ENCODE results near the gene TMC2. TPM values are rescaled to one million over a fixed set of nuclear protein-coding genes. Genes with fewer than 3 reads are reported as not detected.

The TMC2 gene
- total RNA-seq, 1 donor from 2014 or later: not detected

- H3K9me3 Mint-ChIP-seq: no peaks in the 10 kb centered on the region
- peaks cover 5% of the 10 kb centered on the region for H3K27me3 Mint-ChIP-seq (ENCODE audit: insufficient read depth, low read depth)
- TF ChIP-seq EZH2phosphoT487 (IDR thresholded peaks at IDR 0.05) (no peak), EZH2 (IDR thresholded peaks at IDR 0.05) (no peak), CTCF (IDR thresholded peaks at IDR 0.05) (no peak)
Measured at GRCh38 chr20:2544211-2544610, 7.8 kb downstream of the TMC2 start.

GRCh38 chr20:2545594-2545993, 9.2 kb downstream of the TMC2 start:
- H3K4me3 ChIP-seq: no peak overlapping the region
- Mint-ChIP-seq H3K4me1 (no peaks in the 10 kb centered on the region), H3K4me3 (no peak overlapping the region), H3K27me3 (ENCODE audit: insufficient read depth, low read depth) (peaks cover 4% of the 10 kb centered on the region), H3K36me3 (no peaks in the 10 kb centered on the region), H3K27ac (no peak overlapping the region), H3K9me3 (no peaks in the 10 kb centered on the region)
- H4K20me1 ChIP-seq (ENCODE audit: low read depth): no peaks in the 10 kb centered on the region
- H3K9me3 ChIP-seq (ENCODE audit: low read depth): no peaks in the 10 kb centered on the region
- no peak for DNase-seq (ENCODE audit: low spot score)
- TF ChIP-seq EZH2phosphoT487 (IDR thresholded peaks at IDR 0.05) (no peak), EZH2 (IDR thresholded peaks at IDR 0.05) (no peak), CTCF (IDR thresholded peaks at IDR 0.05) (no peak)
- no peak overlapping the region for H3K9ac ChIP-seq
- peaks cover 99% of the 10 kb centered on the region for H3K27me3 ChIP-seq
- H2AFZ ChIP-seq (replicated peaks): no peak overlapping the region
- H3K4me2 ChIP-seq: no peak overlapping the region
- H3K27ac ChIP-seq: no peak overlapping the region
- H3F3A ChIP-seq (ENCODE audit: low read depth): no peaks in the 10 kb centered on the region
- no peaks in the 10 kb centered on the region for H3K4me1 ChIP-seq
- H3K79me2 ChIP-seq (ENCODE audit: low read depth): no peaks in the 10 kb centered on the region
- H3K36me3 ChIP-seq: no peaks in the 10 kb centered on the region

More at GRCh38 chr20:2544211-2544610, 7.8 kb downstream of the TMC2 start:
- no peaks in the 10 kb centered on the region for H4K20me1 ChIP-seq (ENCODE audit: low read depth)
- no peak for DNase-seq (ENCODE audit: low spot score)
- H3K4me3 ChIP-seq: no peak overlapping the region
- H3K27ac ChIP-seq: no peak overlapping the region
- H3F3A ChIP-seq (ENCODE audit: low read depth): no peaks in the 10 kb centered on the region
- Mint-ChIP-seq H3K4me1 (peaks cover 4% of the 10 kb centered on the region), H3K4me3 (no peak overlapping the region), H3K36me3 (no peaks in the 10 kb centered on the region), H3K27ac (no peak overlapping the region)
- H3K4me2 ChIP-seq: no peak overlapping the region
- H3K79me2 ChIP-seq (ENCODE audit: low read depth): no peaks in the 10 kb centered on the region
- H3K9ac ChIP-seq: no peak overlapping the region
- H3K27me3 ChIP-seq: peaks cover 85% of the 10 kb centered on the region
- no peaks in the 10 kb centered on the region for H3K4me1 ChIP-seq
- no peaks in the 10 kb centered on the region for H3K9me3 ChIP-seq (ENCODE audit: low read depth)
- no peaks in the 10 kb centered on the region for H3K36me3 ChIP-seq
- H2AFZ ChIP-seq (replicated peaks): no peak overlapping the region

- no peaks in the 10 kb centered on the region for H3K9me3 ChIP-seq (ENCODE audit: low read depth)
- peaks cover 93% of the 10 kb centered on the region for H3K27me3 ChIP-seq
- H3K9ac ChIP-seq: no peak overlapping the region
- peaks cover 10% of the 10 kb centered on the region for H3K4me1 ChIP-seq
- H3F3A ChIP-seq (ENCODE audit: low read depth): no peaks in the 10 kb centered on the region
- no peak overlapping the region for H3K27ac ChIP-seq
- TF ChIP-seq CTCF (IDR thresholded peaks at IDR 0.05) (no peak), EZH2 (IDR thresholded peaks at IDR 0.05) (no peak), EZH2phosphoT487 (IDR thresholded peaks at IDR 0.05) (peak; percentile 26)
- H3K79me2 ChIP-seq (ENCODE audit: low read depth): no peaks in the 10 kb centered on the region
- H4K20me1 ChIP-seq (ENCODE audit: low read depth): no peaks in the 10 kb centered on the region
- no peaks in the 10 kb centered on the region for H3K36me3 Mint-ChIP-seq
- H3K4me3 Mint-ChIP-seq: peak overlapping the region; percentile 71
- no peaks in the 10 kb centered on the region for H3K9me3 Mint-ChIP-seq
- no peaks in the 10 kb centered on the region for H3K36me3 ChIP-seq
- H3K4me2 ChIP-seq: peak overlapping the region; percentile 87
- peaks cover 39% of the 10 kb centered on the region for H3K27me3 Mint-ChIP-seq (ENCODE audit: insufficient read depth, low read depth)
- no peak for DNase-seq (ENCODE audit: low spot score)
- H3K27ac Mint-ChIP-seq: no peak overlapping the region
- peaks cover 16% of the 10 kb centered on the region for H3K4me1 Mint-ChIP-seq
- H2AFZ ChIP-seq (replicated peaks): peak overlapping the region; percentile 98
- H3K4me3 ChIP-seq: peak overlapping the region; percentile 53
Measured at GRCh38 chr20:2557873-2558580, 21.7 kb downstream of the TMC2 start.

Data from neural progenitor cell (in vitro differentiated cells).